Activated naive CD4-positive, alpha-beta T cell treated with Interleukin-2 at 50 U/mL for 16 hours (primary cell): Measurements from ENCODE around the gene SMG6.
"Not testable (repeated sequence)": the region's sequence is repeated elsewhere in the genome, so short reads cannot be mapped to it uniquely, and the experiment has no call there.

ENCODE experiments used
- DNase-seq: peaks from one replicate; pipeline ENCODE4 v3.0.0-alpha.2; 2020

Gene SMG6

DNA sequence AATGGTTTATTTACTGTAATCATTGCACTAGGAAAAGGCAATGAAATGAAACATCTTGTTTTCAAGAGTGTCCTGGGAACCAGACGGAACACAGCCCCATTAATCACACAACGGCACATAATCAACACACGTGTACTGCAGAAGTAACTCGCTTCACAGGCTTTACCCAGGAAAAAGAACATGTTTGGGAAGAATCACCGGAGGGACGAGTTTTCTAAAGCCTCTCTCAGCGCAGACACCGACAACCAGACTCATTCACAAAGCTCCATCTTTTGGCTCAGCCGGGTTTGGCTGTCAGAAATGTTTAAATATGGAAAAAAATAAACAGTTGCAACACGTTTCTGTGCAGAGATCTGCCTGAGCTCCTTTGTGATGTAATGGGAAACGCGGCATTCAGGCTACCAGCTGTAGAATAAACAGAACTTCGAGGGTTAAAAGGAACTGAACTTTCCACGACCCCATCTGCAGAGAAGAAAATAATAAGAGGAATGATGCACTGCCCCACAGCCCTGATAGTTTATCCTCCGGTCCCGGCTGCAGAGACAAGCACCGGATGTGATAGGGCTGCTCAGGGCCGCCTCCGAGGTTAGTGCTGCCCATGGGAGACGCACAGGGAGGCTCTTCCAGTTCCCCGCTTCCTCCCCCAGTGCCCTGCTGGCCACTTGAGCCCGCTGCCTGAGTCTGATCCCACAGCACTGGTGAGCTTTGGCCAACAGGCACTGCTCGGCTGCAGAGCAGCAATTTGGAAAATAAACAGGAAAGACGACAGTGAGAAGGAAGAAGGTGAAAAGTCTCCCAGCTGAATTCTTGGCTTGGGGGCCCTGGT is 128.9 kb downstream of the SMG6 start:
- DNase-seq: no peak

DNA sequence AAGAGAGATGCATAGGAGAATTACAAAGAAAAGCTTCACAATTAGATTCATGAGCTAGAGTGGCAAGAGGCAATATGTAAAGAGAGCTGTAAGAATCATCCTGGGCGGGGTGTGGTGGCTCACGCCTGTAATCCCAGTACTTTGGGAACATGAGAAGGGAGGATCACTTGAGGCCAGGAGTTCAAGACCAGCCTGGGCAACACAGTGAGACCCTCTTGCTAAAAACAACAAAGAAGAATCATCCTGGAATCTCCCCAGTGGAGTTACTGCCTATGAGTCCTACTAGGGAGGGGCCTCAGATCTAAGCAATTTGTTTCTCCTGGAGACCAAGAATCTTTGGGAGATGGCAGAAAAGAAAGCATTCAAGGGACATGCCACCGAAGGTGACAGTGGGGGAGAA is 129.6 kb downstream of the SMG6 start:
- DNase-seq: no peak

DNA sequence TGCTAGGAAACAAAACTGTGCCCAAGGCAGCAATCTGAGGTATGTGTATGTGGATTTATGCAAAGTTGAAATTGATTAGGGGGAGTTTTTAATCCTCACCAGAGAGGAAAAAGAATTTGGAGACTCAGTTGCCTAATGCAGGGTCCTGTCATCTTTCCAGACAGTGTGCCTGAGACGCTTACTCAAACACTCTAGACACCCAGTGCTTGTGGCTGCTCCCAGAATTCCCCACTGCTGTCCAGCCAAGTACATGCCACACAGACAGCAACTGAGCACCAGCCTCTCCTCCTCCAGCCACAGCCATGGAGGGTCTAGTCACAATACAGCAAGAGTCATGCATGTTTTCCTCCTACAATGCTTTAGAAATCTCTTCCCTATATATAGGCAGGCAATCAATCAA is 130.6 kb downstream of the SMG6 start:
- DNase-seq: no peak

DNA sequence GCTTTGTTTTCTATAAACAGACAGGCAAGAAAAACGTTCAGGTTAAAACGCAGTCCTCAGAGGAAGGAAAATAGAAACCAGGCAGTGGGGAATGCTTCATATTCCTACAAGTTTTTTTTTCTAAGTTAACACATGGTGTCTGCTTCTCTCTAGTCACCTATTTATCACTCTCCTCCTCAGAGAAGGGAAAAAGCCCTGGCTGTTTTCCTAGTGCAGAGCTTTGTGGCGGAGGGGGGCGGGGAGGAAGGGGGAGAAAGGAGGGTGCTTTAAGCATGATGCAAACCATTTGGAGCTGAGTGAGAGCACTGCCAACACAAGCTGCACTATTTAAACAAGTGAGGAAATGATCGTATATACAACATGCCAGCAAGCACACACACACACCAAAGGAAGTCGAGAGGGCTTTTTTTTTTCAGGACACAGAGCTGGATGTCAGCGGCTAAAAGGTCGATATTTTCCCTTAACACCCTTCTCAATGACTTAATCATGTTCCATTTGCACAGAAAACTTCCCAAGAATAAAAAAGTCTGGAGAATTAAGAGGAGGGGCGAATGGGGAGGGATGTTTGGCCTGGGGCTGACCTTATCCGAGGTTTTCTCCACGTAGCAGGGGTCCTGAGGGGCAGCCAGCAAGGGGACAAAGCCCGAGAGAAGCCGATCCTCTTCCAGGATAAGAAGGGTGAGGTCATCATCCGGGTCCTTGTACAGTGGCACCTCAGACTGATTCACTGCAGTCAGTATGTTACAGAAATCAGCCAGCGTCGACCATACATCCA is 131.3 kb downstream of the SMG6 start:
- no peak for DNase-seq

DNA sequence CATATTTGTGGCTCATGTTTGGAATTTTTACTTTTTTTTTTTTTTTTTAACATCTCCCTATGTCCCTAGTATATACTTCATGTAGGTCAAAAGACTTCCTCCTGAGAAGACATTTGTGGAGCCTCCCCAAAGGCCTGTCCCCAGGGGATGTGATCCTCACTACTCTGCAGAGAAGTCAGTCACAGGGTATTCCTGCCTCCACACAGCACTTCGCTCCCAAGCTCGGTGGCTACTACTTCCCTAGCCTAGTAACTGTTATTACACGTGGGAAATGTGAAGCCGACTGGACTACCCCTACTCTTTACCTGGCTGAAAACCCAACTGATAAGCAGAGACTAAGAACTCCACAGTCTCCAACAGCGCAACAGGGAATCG is 131.9 kb downstream of the SMG6 start:
- DNase-seq: no peak

DNA sequence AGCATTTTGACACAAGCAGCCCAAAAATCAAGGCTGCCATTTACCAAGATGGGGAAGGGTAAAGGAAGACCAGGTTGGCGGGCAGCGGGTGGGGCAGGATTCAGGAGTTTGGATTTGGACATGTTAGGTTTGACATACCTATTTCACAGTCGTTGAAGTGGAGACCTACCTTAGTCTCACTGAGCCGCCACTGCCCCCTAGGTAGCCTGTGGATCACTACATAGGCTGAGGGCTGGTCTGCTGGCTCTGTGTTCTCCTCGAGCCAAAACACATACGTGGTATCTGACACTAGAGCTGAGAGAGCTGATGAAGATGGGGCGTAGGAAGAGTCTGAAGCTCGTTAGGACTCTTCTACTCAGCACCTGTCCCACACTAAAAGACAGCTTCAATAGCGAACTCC is 133.6 kb downstream of the SMG6 start:
- DNase-seq: peak; percentile 24

DNA sequence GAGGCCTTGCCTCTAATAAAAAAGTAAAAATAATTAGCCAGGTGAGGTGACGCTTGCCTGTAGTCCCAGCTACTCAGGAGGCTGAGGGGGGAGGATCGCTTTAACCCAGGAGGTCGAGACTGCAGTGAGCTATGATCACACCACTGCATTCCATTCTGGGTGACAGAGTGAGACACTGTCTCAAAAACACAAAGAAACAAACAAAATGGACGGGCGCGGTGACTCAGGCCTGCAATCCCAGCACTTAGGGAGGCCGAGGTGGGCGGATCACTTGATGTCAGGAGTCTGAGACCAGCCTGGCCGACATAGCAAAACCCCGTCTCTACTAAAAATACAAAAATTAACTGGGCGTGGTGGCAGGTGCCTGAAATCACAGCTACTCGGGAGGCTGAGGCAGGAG is 137.9 kb downstream of the SMG6 start:
- DNase-seq: not testable (repeated sequence)

DNA sequence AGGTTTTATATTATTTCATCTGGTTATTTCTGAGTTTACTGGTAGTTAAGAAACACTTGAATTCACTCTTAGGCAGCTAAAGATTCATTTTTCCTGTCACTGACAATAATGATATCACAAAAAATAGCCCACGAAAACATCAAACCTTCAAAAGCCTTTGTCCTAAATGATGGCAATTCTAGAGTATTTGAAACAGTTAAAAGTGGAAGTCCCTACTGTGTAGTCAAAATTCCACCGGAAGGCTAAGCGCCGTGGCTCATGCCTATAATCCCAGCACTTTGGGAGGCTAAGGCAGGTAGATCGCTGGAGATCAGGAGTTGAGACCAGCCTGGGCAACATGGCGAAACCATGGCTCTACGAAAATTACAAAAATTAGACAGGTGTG is 145.2 kb downstream of the SMG6 start:
- DNase-seq: no peak

DNA sequence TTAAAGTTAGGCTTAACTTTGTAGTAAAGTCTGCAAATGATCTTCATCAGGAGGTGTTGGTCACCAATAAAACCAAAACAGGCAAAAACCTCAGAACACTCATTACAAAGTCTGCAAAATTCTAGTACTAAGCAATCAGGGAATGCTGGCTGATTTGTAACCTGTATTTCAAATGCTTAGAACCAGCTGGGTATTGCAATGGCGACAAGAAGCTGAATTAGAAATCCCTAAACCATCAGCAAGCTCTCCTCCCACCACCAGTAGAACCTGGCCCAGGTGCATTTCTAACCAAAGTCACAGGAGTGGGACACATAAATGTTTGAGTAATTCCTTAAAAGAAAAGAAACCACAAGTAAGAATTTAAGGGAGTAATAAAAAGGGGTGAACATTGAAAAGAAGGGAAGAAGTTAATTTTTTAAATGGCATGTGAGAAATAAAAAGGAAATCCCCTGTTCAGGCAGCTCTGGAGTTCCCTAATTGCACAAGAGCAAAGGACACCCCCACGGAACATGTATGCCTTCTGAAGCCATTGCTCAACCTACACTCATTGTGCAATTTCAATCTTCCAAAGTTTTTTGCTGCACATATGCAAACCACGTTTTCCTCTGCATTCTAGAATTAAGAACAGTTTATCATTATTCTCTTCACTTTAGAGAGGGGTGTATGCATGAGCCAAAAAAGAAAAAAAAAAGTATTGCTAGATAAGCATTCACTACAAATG is 145.8 kb downstream of the SMG6 start:
- no peak for DNase-seq

DNA sequence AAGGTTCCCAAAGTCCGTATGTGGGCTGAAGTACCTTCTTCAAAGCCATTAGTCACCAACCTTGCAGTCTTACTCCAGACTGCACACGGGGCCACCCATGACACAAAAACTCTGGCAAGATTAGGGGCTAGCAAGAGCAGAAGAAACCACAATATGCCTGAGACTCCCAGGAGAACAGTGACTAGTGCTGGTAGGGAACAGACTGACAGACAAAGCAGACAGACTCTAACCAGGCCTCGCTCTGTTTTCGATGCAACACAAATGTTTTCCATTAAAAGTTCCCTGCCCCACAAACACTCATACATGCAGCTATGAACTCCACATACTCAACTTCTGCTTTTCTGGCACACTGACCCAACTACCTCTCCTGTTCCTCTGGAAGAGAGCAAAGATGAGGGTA is 146.5 kb downstream of the SMG6 start:
- no peak for DNase-seq

DNA sequence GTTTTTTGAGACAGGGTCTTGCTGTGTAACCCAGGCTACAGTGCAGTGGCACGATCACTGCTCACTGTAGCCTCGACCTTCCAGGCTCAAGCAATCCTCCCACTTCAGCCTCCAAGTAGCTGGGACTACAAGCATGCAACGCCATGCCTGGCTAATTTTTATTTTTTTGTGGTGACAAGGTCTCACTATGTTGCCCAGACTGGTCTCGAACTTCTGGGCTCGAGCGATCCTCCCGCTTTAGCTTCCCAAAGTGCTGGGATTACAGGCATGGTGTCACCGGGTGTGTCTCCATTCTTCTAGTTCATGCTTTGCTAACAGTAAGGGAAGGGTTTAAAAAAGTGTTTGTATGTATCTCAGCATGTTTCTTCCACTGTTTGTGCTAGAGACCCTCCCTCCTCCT is 146.9 kb downstream of the SMG6 start:
- no peak for DNase-seq

DNA sequence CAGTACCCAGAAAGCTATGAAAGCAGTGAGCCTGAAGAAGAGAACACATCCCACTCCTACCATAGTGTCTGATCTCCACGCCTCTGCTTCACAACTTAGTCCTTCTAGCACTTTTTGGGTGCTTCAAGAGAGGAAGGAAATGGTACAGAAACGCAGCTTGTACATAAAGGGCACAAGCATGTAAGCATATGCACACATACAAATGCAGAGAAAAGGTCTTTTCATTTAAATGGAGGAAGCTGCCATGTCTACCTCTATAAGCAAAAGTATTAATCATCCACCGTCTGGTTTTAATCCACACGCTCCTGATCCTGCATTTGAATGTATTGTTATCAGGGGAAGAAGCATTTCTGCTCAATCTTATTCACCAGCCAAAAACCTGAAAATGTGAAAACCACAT is 148.0 kb downstream of the SMG6 start:
- DNase-seq: no peak

DNA sequence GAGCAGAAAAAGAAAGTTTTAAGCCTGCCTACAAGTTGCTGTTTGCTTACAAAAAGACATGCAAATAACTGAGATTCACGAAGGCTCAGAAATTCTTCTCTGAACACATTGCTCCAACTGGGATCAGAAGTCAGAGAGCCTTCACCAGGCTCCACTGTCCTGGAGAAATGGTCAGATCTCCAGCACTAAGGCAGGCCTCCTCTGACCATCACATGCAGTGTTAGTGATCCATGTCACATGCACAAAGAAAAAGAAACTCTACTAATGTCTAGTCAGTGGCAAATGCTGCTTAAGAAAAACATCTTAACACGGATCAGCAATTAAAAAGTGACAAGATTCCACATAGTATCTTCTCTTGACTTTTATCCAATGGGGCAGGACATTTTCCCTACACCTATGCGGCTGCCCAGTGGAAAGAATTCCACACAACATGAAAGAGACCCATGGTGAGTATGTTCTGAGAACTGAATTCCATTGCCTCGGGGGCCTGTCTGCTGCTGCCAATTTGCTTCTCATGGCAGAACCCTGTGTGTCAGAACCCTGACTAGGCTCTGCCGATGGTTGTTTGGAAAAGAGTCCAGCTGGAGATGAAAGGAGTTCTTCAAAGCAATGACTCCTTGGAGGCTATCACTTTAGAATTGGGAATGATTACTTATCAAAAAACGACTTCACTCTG is 152.1 kb downstream of the SMG6 start:
- no peak for DNase-seq

DNA sequence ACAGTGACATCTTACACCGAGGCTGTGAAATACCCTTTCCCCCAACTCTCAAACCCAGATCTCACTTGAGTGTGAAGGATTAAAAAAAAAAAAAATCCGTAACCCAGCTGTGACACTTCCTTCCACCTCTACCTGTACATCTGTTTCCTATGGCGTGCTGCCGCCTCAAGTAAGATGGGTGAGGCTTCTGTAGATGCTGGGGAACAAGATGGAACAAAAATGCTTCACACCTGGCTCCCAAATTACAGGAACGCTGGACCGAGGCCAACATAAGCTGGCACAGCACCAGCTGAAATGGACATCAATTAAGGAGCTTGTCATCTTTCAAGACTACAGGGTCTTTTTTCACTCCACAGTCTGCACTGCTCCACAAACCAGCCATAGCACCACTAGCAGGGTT is 152.8 kb downstream of the SMG6 start:
- DNase-seq: no peak

DNA sequence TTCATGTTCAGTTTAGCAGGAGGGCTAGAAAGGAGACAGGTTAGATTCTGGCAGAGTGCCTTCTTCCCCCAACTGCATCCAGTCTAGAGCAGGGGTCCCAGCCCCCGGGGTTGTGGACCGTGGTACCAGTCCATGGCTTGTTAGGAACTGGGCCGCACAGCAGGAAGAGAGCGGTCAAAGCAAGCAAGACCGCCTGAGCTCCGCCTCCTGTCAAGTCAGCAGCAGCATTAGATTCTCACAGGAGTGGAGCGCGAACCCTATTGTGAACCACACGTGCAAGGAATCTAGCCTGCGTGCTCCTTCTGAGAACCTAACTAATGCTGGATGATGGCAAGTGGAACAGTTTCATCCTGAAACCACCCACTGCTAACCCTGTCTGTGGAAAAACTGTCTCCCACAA is 153.7 kb downstream of the SMG6 start:
- DNase-seq: no peak

DNA sequence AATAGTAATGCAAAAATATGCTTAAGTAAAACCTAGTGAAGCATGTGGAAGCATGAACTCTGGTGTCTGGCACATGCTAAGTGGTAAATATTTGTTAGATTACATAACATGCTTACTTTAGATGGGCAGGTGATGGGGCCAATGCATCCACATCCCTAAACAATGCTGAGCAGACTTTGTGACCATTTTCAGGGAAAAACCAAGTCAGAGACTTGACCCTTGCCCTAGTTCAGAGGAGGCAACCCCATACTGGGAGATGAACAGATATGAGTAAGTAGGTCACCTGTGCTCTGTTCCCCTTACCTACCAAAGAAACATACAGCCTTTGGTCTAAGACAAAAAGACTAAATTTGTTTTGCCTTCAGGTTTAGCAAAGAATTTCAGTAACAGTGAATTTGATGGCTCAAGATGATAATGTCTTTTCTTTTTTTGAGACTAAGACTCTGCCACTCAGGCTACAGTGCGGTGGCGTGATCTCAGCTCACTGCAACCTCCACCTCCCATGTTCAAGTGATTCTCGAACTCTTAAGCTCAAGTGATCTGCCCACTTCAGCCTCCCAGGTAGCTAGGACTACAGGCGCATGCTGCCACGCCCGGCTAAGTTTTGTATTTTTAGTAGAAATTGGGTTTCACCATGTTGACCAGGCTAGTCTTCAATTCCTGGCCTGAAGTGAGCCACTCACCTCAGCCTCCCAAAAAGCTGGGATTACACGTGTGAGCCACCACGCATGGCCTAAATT is 157.3 kb downstream of the SMG6 start:
- DNase-seq: no peak

DNA sequence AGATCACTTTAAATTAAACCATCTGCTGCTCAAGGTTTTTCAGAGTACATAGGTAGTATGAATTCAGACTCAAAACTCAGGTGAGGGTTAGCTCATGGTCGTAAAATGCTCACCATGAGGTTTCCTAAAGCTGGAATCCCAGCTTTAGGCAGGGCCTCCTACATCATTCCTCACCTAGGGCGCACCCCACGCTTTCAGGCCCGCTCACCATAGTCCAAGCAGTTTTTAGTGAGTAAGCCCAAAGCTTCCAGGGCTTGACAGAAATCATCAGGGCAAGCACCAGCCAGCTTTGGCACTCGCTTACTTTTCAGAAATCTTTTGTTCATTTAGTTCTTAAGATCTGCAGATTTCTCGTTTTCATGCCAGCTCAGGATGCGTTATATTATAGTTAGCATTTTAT is 158.9 kb downstream of the SMG6 start:
- DNase-seq: no peak

DNA sequence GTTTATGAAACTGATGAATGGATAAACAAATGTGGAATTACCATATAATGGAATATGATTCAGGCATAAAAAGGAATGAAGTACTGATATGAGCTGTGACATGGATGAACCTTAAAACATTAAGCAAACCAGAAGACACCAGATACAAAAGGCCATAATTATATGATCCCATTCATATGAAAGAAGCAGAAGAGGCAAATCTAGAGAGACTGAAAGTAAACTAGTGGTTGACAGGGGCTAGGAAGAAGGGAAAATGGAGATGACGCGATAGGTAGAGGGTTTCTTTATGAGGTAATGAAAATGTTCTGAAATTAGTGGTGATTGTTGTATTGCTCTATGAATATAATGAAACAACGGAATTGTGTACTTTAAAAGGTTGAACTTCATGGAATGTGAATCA is 160.3 kb downstream of the SMG6 start:
- DNase-seq: no peak

DNA sequence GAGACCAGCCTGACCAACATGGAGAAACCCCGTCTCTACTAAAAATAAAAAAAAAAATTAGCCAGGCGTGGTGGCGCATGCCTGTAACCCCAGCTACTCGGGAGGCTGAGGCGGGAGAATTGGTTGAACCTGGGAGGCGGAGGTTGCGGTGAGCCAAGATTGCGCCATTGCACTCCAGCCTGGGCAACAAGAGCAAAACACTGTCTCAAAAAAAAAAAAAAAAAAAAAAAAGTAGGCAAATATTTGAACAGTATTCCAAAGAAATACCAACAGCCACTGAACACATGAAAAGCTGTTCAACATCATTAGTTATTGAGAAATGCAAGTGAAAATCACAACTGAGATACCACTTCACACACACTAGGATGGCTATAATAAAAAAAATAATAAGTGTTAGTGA is 160.9 kb downstream of the SMG6 start:
- not testable (repeated sequence) for DNase-seq

DNA sequence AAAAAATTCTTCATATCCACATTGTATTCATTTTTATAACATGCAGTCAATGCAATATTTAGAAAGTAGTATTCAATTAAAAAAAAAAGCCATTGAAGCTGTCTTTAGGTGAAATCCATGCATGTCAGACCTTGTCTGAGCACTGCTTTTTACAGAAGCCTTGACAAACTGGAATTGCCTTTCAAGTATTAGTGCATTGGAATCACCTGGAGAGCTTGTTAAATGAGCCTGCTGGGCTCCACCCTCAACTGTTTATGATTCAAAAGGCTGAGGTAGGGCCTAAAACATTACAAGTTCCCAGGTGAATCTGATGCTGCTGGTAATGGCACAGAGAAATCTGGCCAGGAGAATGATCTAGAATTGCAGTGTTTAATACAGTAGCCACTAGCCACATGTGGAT is 162.9 kb downstream of the SMG6 start:
- no peak for DNase-seq

DNA sequence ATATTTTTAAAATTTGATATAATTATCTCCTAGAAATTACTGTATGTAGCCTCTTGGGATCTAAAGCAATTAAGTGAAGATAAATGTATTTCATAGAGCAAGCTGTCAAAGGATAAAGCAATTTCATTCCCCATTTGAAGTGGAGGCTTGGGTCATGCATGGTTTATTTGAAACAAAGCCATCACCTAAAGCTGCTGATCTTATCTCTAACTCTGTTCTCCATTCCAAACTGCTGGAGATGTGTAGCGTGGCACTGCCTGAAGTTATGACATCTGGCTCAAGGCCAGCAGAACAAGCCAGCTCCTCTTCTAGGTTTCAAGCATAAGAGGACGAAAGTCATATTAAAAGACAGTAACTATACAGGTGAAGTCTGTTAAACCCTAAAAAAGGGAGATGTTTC is 164.8 kb downstream of the SMG6 start:
- DNase-seq: no peak

DNA sequence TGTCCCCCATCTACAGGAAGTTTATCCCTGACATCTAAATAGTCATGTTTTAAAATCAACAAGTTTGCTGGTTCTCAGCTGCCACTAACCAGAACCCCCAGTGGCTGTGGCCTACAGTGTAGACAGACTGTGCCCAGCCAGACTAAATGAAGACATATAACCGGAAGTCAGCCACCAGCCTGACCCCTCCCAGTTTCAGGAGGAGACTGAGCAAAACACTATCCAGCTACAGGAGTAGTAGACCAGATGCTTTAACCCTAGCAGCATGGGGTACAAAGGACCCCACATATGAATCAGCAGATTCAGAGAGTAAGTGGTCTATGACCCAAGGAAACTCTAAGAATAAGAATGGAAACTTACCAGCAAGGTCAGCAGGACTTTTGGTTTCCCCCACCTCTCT is 165.3 kb downstream of the SMG6 start:
- DNase-seq: no peak
